Effector CD4-positive, alpha-beta T cell (primary cell): Measurements from ENCODE around the gene KAT7.

Source experiments
- DNase-seq: peaks from one replicate; pipeline ENCODE4 v3.0.0-alpha.2; 2020

Gene KAT7

GRCh38 chr17:49873466-49873865 lies 85.0 kb downstream of the KAT7 start:
- DNase-seq, result no peak

- no peak for DNase-seq
Observed at GRCh38 chr17:49873926-49874325, 85.4 kb downstream of the KAT7 start.

- no peak for DNase-seq
Observed at GRCh38 chr17:49874911-49875310, 86.4 kb downstream of the KAT7 start.

GRCh38 chr17:49875685-49876084 lies 87.2 kb downstream of the KAT7 start:
- DNase-seq, result no peak

GRCh38 chr17:49878931-49879904 lies 90.7 kb downstream of the KAT7 start:
- DNase-seq, result no peak

- DNase-seq, result peak; percentile 60
Observed at GRCh38 chr17:49880291-49881053, 92.0 kb downstream of the KAT7 start.

GRCh38 chr17:49881054-49881402 lies 92.5 kb downstream of the KAT7 start:
- DNase-seq, result no peak

- no peak for DNase-seq
Observed at GRCh38 chr17:49882434-49882833, 94.0 kb downstream of the KAT7 start.
